ENCODE measurements around the gene SLC25A21.

Gene SLC25A21

DNA sequence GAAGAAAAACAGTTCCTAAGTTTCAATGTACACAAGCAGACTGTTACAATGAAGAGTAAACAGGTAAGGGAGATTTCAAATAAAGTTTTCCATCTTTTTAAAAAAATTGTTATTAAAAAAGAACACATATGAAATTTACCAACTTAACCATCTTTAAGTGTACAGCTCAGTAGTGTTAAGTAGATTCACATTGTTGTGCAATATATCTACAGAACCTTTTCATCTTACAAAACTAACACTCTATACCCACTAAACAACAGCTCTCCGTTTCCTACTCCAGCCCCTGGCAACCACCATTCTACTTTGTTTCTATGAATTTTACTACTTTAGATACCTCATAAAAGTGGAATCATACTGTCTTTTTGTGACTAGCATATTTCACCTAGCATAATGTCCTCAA is 139.5 kb downstream of the SLC25A21 start:
- no peak overlapping the region for H3K9ac ChIP-seq (ENCODE audit: insufficient read length)
- no peak for DNase-seq (ENCODE audit: low read depth, low spot score)
- no peak overlapping the region for H3K4me3 ChIP-seq
- H3K36me3 ChIP-seq (ENCODE audit: insufficient read depth, low read length) = no peaks in the 10 kb centered on the region
- no peak overlapping the region for H3K27ac ChIP-seq
- no peaks in the 10 kb centered on the region for H3K9me3 ChIP-seq (ENCODE audit: low read depth, low read length)
- TF ChIP-seq FOXP2 (optimal IDR thresholded peaks at IDR 0.05; ENCODE audit: control extremely low read depth, extremely low read length, insufficient read depth) = no peak
- no peak for TF ChIP-seq EZH2 (IDR thresholded peaks at IDR 0.05)
- TF ChIP-seq POLR2AphosphoS5 (IDR thresholded peaks at IDR 0.05; ENCODE audit: borderline replicate concordance, low read depth, low read length) = no peak

DNA sequence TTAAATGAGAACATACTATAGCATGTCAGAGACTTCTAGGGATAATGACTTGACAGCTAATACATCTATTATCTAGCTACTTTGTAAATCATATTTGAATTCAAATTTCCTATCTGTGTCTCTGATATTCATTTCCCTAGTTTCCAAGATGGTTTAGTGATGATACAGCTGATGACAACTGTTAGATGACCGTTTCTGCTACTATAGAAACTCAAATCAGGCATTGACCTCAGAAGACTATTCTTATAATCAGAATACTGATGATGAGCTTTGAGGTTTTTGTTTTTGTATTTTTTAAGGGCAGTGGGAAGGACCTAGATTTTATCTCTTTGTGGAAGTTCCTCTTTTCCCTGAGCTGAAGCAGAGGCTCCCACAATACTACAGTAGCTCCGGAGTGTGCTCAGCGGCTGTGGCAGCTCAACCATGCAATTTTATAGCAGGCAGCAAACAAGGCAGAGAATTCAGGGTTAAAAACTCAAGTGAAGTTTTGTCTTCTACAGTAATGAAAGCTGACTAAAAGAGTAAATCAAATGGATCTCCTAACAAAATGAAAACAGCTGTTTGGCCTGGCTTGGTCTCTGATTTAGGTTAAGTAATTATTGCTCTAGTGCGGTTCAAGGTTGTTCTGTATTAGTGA is 145.1 kb downstream of the SLC25A21 start:
- H3K36me3 ChIP-seq (ENCODE audit: insufficient read depth, low read length) = no peaks in the 10 kb centered on the region
- DNase-seq (ENCODE audit: low read depth, low spot score) = no peak
- no peak overlapping the region for H3K9ac ChIP-seq (ENCODE audit: insufficient read length)
- H3K9me3 ChIP-seq (ENCODE audit: low read depth, low read length) = no peaks in the 10 kb centered on the region
- TF ChIP-seq FOXP2 (optimal IDR thresholded peaks at IDR 0.05; ENCODE audit: control extremely low read depth, extremely low read length, insufficient read depth) = no peak
- TF ChIP-seq POLR2AphosphoS5 (IDR thresholded peaks at IDR 0.05; ENCODE audit: borderline replicate concordance, low read depth, low read length) = no peak
- no peak for TF ChIP-seq EZH2 (IDR thresholded peaks at IDR 0.05)
- peak overlapping the region; percentile 65 for H3K27ac ChIP-seq
- H3K4me3 ChIP-seq = peak overlapping the region; percentile 18; the same call in 1 of the 2 replicates

DNA sequence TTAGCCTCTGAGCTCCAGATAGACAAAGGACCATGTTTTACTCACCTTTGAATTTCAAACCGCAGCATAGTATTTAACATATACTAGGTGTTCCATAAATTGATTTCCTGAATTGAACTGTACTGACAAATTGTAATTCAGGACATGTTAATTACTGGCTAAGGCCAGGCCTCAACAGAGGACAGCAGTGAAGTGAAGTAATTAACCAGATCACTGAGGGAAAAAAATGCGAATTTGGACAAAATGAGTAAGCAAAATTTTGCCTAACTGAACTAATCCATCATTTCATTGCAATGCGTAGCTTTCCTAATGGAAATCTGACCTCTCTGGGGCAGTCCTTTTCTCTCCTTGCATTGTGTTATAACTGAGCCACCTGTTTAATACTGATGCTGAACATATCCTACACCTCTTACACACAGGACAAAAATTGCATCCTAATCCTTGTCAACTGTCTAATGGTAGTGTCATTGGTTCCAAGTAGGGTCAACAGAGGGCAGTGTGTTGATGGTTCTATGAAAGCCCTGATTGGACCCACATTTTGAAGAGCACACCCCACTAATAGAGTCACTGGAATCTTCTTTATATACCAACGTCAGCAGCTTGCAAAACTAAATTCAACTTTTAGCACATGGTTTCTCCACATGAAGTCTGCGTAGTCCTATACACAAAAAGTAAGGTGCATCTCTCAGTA is 148.4 kb downstream of the SLC25A21 start:
- Histone ChIP-seq H3K9ac (ENCODE audit: insufficient read length) (no peak overlapping the region), H3K4me3 (no peak overlapping the region), H3K9me3 (ENCODE audit: low read depth, low read length) (no peaks in the 10 kb centered on the region), H3K36me3 (ENCODE audit: insufficient read depth, low read length) (no peaks in the 10 kb centered on the region), H3K27ac (no peak overlapping the region)
- TF ChIP-seq EZH2 (IDR thresholded peaks at IDR 0.05) = no peak
- no peak for TF ChIP-seq FOXP2 (optimal IDR thresholded peaks at IDR 0.05; ENCODE audit: control extremely low read depth, extremely low read length, insufficient read depth)
- TF ChIP-seq POLR2AphosphoS5 (IDR thresholded peaks at IDR 0.05; ENCODE audit: borderline replicate concordance, low read depth, low read length) = no peak
- DNase-seq (ENCODE audit: low read depth, low spot score) = no peak

DNA sequence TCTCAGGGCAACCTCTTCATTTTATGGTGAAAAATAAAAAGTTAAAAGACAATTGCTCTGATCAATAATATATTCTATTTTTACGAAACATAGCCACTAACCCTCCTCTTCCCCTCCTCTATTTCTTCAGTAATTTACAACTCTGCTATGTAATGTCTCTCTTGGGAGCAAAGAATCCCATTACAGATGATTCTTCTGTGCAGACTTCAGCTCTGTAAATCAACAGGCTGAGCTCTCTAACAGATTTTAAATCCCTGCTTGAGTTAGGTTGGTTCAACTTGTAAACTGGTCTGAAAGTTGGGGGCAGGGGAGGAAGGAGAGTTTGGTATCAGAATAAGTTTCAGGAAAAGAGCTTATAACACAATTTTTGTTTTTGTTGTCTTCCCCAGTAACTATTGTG is 151.0 kb downstream of the SLC25A21 start:
- no peak for DNase-seq (ENCODE audit: low read depth, low spot score)
- 0 out of 2 replicates have a peak, but pooled peaks cover 2% of the 10 kb centered on the region for H3K9me3 ChIP-seq (ENCODE audit: low read depth, low read length)
- no peaks in the 10 kb centered on the region for H3K36me3 ChIP-seq (ENCODE audit: insufficient read depth, low read length)
- peak overlapping the region; percentile 8 for H3K9ac ChIP-seq (ENCODE audit: insufficient read length)
- peak overlapping the region; percentile 49 for H3K27ac ChIP-seq
- TF ChIP-seq EZH2 (IDR thresholded peaks at IDR 0.05) (no peak), FOXP2 (optimal IDR thresholded peaks at IDR 0.05; ENCODE audit: control extremely low read depth, extremely low read length, insufficient read depth) (no peak)
- H3K4me3 ChIP-seq = peak overlapping the region; percentile 34

DNA sequence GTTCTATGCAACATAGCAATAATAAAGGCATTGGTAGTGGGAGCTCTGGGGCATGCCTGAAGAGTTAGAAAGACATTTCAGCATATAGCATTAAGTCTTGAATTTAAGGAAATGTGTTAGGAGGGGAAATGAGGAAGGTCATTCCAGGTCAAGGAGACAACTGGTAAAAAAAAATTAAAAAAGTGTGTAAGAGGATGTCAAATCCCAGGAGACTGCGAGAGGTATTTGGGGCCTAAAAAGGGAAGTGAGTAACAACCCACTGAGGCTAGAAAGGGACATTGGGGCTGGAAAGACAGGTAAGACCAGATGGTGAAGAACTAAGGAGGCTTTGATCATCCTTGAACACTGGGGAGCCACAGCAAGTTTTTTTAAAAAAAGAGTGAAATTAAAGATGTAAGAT is 152.9 kb downstream of the SLC25A21 start:
- TF ChIP-seq FOXP2 (optimal IDR thresholded peaks at IDR 0.05; ENCODE audit: control extremely low read depth, extremely low read length, insufficient read depth) = no peak
- TF ChIP-seq EZH2 (IDR thresholded peaks at IDR 0.05) = no peak
- no peak for TF ChIP-seq POLR2AphosphoS5 (IDR thresholded peaks at IDR 0.05; ENCODE audit: borderline replicate concordance, low read depth, low read length)

DNA sequence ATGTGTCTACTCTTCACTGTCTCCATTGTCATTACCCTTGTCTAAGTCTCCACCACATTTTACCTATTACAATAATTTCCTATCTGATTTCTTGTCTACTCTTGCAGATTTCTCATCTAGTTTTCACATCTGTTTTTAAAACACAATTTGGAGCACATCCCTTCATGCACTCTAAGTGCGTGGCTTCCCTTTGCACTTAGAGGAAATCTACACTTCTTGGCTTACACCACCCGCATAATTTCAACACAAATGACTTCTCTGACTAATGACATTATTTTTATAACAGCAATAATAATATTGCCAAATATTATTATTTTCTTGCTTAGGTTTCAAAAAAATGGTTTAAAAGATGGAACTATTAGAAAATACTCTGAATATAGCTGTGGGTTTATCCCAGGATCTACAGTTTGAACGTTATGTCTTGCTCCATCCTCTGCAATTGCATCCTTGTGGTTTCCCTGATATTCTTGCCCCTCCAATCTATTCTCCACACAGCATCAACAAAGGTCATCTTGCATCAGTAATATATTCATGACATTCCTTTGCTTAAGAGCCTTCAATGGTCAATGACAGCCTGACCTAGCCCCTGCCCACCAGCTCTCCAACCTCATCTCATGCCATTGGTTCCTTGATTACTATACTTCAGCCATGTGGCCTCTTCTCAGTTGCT is 153.7 kb downstream of the SLC25A21 start:
- H3K9me3 ChIP-seq (ENCODE audit: low read depth, low read length) = 0 out of 2 replicates have a peak, but pooled peaks cover 2% of the 10 kb centered on the region
- TF ChIP-seq EZH2 (IDR thresholded peaks at IDR 0.05) (no peak), POLR2AphosphoS5 (IDR thresholded peaks at IDR 0.05; ENCODE audit: borderline replicate concordance, low read depth, low read length) (no peak), FOXP2 (optimal IDR thresholded peaks at IDR 0.05; ENCODE audit: control extremely low read depth, extremely low read length, insufficient read depth) (no peak)
- H3K36me3 ChIP-seq (ENCODE audit: insufficient read depth, low read length) = no peaks in the 10 kb centered on the region
- no peak overlapping the region for H3K9ac ChIP-seq (ENCODE audit: insufficient read length)
- H3K27ac ChIP-seq = no peak overlapping the region
- no peak overlapping the region for H3K4me3 ChIP-seq
- DNase-seq (ENCODE audit: low read depth, low spot score) = no peak

More for the DNA sequence above, 152.9 kb downstream of the SLC25A21 start:
- Histone ChIP-seq H3K36me3 (ENCODE audit: insufficient read depth, low read length) (no peaks in the 10 kb centered on the region), H3K9me3 (ENCODE audit: low read depth, low read length) (0 out of 2 replicates have a peak, but pooled peaks cover 2% of the 10 kb centered on the region), H3K4me3 (no peak overlapping the region), H3K9ac (ENCODE audit: insufficient read length) (no peak overlapping the region), H3K27ac (no peak overlapping the region)
- DNase-seq (ENCODE audit: low read depth, low spot score) = no peak

DNA sequence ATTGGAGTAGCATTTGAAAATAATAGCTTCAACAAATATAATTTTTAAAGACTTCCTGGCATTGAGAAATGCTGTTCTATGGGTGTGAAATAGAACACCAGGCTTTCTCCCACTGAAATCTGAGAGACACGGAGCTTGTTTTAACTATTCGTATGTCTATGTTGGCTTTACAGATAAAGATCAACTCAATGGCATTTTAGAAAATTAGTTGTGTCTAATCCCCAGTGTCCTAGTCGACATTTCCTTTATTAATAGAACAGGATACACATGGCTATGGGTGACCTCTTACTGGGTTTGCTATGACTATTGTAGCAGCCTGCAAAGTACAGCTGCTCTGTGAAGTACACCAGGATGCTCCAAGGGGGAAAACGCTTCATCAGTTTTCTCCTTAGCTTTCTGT is 159.3 kb downstream of the SLC25A21 start:
- DNase-seq (ENCODE audit: low read depth, low spot score) = no peak
- Histone ChIP-seq H3K9me3 (ENCODE audit: low read depth, low read length) (0 out of 2 replicates have a peak, but pooled peaks cover 2% of the 10 kb centered on the region), H3K9ac (ENCODE audit: insufficient read length) (no peak overlapping the region), H3K4me3 (no peak overlapping the region), H3K36me3 (ENCODE audit: insufficient read depth, low read length) (no peaks in the 10 kb centered on the region), H3K27ac (no peak overlapping the region)
- TF ChIP-seq FOXP2 (optimal IDR thresholded peaks at IDR 0.05; ENCODE audit: control extremely low read depth, extremely low read length, insufficient read depth) = no peak
- TF ChIP-seq POLR2AphosphoS5 (IDR thresholded peaks at IDR 0.05; ENCODE audit: borderline replicate concordance, low read depth, low read length) = no peak
- no peak for TF ChIP-seq EZH2 (IDR thresholded peaks at IDR 0.05)

DNA sequence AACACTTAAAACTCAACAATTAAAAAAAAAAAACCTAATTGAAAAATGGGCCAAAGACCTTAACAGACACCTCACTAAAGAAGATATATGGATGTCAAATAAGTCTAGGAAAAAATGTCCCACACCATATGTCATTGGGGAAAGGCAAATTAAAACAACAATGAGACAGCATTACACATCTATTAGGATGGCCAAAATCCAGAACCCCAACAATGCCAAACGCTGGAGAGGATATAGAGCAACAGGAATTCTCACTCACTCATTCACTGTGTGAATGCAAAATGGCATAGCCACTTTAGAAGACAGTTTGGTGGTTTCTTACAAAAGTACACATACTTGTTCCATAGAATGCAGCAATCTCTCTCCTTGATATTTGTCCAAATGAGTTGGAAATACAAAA is 173.7 kb downstream of the SLC25A21 start:
- no peak for TF ChIP-seq POLR2AphosphoS5 (IDR thresholded peaks at IDR 0.05; ENCODE audit: borderline replicate concordance, low read depth, low read length)
- TF ChIP-seq FOXP2 (optimal IDR thresholded peaks at IDR 0.05; ENCODE audit: control extremely low read depth, extremely low read length, insufficient read depth) = no peak
- no peak for TF ChIP-seq EZH2 (IDR thresholded peaks at IDR 0.05)
- H3K4me3 ChIP-seq = no peak overlapping the region
- H3K36me3 ChIP-seq (ENCODE audit: insufficient read depth, low read length) = no peaks in the 10 kb centered on the region
- no peak overlapping the region for H3K9ac ChIP-seq (ENCODE audit: insufficient read length)
- no peaks in the 10 kb centered on the region for H3K9me3 ChIP-seq (ENCODE audit: low read depth, low read length)
- DNase-seq (ENCODE audit: low read depth, low spot score) = no peak
- H3K27ac ChIP-seq = no peak overlapping the region

Data from SK-N-MC (cell line).